Stimulated activated CD8-positive, alpha-beta memory T cell treated with anti-CD3 and anti-CD28 coated beads, Interleukin-12 subunit alpha, Interleukin-12 subunit beta, amount 100 ng/mL, for 4 hours (primary cell): ENCODE data around the gene HJURP.

Source experiments
- DNase-seq: peaks from one replicate; pipeline ENCODE4 v3.0.0-alpha.2; 2020; ENCODE audit warnings: low read depth

HJURP gene

GRCh38 chr2:233791883-233792329 is 62.4 kb downstream of the HJURP start:
- no peak for DNase-seq

GRCh38 chr2:233791151-233791882 is 63.0 kb downstream of the HJURP start:
- DNase-seq: no peak

- no peak for DNase-seq
Measured at GRCh38 chr2:233789554-233789953, 64.8 kb downstream of the HJURP start.
